Pancreas (tissue), 10 donors: ENCODE results near the gene SLC1A7. TPM values are rescaled to one million over a fixed set of nuclear protein-coding genes. Genes with fewer than 3 reads are reported as not detected.

Experiments
- ATAC-seq, 4 donors: fragments of 200-7000 bp; cut with Tn5 transposase; one replicate each; pipeline versions ENCODE4 v1.8.0 to v1.9.1; 2020; ENCODE audit warnings: mild to moderate bottlenecking in 4 of 4, moderate library complexity in 4 of 4
- DNase-seq, 6 donors: peaks; one replicate each; pipeline ENCODE4 v3.0.0-alpha.2; 2020
- FAIRE-seq: peaks from 2 replicates; lab custom pipeline; 2012; peaks lifted over from hg19 to GRCh38; lab: Jason Lieb, UNC
- H3K27ac ChIP-seq, 4 donors: fragments of 200-600 bp; sonication (generic); 1 replicate in 3 of 4; 2 replicates in 1 of 4; pipeline versions ENCODE4 v1.5.0 to v1.8.0; 2020
- H3K27me3 ChIP-seq, 4 donors: fragments of 200-600 bp; one replicate each; pipeline ENCODE4 v1.8.0; 2021
- H3K36me3 ChIP-seq, 3 donors: fragments of 200-600 bp; sonication (generic) in 1 of 3; one replicate each; pipeline versions ENCODE4 v1.5.0 to v1.8.0; 2020 to 2021
- H3K4me1 ChIP-seq, 3 donors: fragments of 200-600 bp; one replicate each; pipeline ENCODE4 v1.8.0; 2021
- H3K4me3 ChIP-seq, 4 donors: fragments of 200-600 bp; sonication (generic) in 2 of 4; one replicate each; pipeline versions ENCODE4 v1.5.0 to v1.8.0; 2020 to 2021
- H3K9me3 ChIP-seq, 4 donors: fragments of 200-600 bp; one replicate each; pipeline ENCODE4 v1.8.0; 2021
- WGBS, 2 donors: extraction: QIAGEN DNeasy Blood & Tissue Kit; methylation state at CpG; one replicate each; pipeline ENCODE4 v1.1.7; 2013; 5-methylcytosine and 5-hydroxymethylcytosine counted together
- intact Hi-C, 3 donors: fragments of 100-400 bp; cut with DNase I; formaldehyde crosslinking; loops; one replicate each; pipeline versions ENCODE4 v1.11.1 to v1.14.2; 2022
- polyA plus RNA-seq, 2 donors: library from polyadenylated mRNA; stranded (reverse); fragments of 200-250 nt; gene quantifications; one replicate each; pipeline ENCODE4 v1.2.3, GENCODE V29; 2013
- total RNA-seq, 6 donors: library from RNA; stranded (reverse); fragmentation: NEBNext Ultra II Directional in 4 of 6; extraction: Animal tissue kit (Norgen Biotek cat#: 25700) in 4 of 6; gene quantifications; one replicate each; pipeline versions ENCODE4 v1.2.1 to v1.2.4, GENCODE V29; 2021 to 2023
- TF ChIP-seq, protein P1 (sequence below), 4 donors: fragments of 200-600 bp; sonication (generic) in 3 of 4; IDR thresholded peaks; one replicate each; pipeline versions ENCODE4 v1.5.0 to v1.8.0; 2021; ENCODE audit warnings: antibody characterized with exemption in 4 of 4
- donor health status: healthy with polysubstance abuse.
- donor health status: DM: no; HTN: no; CAD: no; lungs with moderate emphysema.
- donor health status: DM: no; HTN: no; CAD: no.
- donor health status: control.
- donor health status: control.
- donor health status: Bipolar disorder and iron deficiency.
- donor health status: DM: yes; HTN: yes; CAD: no.
- donor health status: DM: no; HTN: no; CAD: no.
- donor health status: DM: no; HTN: no; CAD: no.
- donor health status: DM: yes; HTN: yes; CAD: no.

Gene SLC1A7
- total and polyA plus RNA-seq, 8 donors, result 0.15 to 0.35 TPM; not detected in 6

DNA sequence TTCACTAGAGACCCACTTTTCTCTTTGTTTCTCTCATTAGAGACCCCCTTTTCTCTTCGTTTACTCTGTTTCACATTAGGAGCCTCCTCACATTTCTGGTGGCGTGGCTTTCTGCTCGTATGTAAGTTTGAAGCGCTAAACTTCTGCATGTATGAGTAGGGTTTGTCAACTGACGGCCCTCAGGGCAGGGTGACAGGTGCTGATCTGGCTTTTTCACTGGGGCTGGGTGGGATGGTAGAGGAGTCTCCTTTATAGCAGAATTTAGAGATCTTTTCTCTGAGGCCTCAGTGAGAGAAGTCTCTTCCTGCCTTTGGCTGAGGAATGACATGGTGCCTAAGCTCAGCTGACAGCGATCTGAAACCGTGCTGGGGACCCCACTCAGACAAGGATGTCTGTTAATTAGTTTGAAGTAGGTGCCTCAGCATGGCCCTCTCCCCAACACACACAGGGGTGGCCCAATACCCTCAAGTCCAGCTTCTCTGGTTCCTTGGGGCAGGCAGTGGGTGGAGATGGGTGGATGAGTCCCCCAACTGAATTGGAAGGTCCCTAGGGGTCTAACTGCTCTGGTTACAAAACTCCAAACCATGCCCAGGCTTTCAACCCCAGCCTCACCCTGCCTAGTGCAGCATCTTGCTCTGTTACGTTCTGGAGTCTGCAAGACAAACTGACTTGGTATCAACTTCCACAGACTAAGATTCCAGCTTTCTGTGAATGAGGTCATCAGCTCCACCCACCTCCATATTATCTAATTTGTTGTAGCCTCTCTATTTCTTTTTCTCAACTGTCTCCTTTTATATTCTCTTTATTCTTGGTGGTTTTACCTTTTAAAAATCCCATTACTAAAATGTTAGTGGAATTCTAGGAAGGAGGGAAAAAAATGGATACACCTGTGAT, 3.2 kb downstream of the SLC1A7 start:
- ATAC-seq (no peak), FAIRE-seq (no peak), DNase-seq (no peak)
- H3K4me3 ChIP-seq, result no peak overlapping the region
- H3K27me3 ChIP-seq, result no peaks in the 10 kb centered on the region
- WGBS, 2 donors, result 84 to 87% methylated on average over 8 of the region's 8 CpGs
- no peaks in the 10 kb centered on the region for H3K36me3 ChIP-seq
- no peaks in the 10 kb centered on the region for H3K9me3 ChIP-seq
- H3K4me1 ChIP-seq, result no peaks in the 10 kb centered on the region
- TF ChIP-seq, protein P1, sequence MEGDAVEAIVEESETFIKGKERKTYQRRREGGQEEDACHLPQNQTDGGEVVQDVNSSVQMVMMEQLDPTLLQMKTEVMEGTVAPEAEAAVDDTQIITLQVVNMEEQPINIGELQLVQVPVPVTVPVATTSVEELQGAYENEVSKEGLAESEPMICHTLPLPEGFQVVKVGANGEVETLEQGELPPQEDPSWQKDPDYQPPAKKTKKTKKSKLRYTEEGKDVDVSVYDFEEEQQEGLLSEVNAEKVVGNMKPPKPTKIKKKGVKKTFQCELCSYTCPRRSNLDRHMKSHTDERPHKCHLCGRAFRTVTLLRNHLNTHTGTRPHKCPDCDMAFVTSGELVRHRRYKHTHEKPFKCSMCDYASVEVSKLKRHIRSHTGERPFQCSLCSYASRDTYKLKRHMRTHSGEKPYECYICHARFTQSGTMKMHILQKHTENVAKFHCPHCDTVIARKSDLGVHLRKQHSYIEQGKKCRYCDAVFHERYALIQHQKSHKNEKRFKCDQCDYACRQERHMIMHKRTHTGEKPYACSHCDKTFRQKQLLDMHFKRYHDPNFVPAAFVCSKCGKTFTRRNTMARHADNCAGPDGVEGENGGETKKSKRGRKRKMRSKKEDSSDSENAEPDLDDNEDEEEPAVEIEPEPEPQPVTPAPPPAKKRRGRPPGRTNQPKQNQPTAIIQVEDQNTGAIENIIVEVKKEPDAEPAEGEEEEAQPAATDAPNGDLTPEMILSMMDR (IDR thresholded peaks at IDR 0.05), result no peak
- intact Hi-C loops, result no loop called here
- no peak overlapping the region for H3K27ac ChIP-seq

DNA sequence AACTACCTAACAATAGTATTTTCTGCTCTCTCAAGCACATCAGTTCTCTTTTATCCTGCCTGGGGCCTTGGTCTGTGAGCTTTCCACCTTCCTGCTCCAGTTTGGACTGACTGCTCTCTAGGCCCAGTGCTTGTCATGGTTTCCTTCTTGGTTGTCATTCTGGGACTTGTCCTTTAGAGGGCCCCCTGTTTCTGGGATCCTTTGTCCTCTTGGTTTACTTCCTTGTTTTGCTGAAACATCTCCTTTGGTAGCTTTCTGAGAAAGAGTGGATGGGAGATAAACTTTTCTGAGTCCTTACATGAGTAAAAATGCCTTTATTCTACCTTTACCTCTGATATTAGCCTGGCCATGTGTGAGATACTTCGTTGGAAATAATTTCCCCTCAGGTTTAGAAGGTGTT, 4.7 kb downstream of the SLC1A7 start:
- WGBS, 2 donors, result 80 to 85% methylated on average over 1 of the region's 1 CpG
- H3K36me3 ChIP-seq, result no peaks in the 10 kb centered on the region
- intact Hi-C loops, result no loop called here
- H3K27ac ChIP-seq, result no peak overlapping the region
- DNase-seq (no peak), ATAC-seq (no peak), FAIRE-seq (no peak)
- H3K4me1 ChIP-seq, result no peaks in the 10 kb centered on the region
- H3K9me3 ChIP-seq, result no peaks in the 10 kb centered on the region
- no peak overlapping the region for H3K4me3 ChIP-seq
- TF ChIP-seq, protein P1 (IDR thresholded peaks at IDR 0.05), result no peak
- H3K27me3 ChIP-seq, result no peaks in the 10 kb centered on the region

DNA sequence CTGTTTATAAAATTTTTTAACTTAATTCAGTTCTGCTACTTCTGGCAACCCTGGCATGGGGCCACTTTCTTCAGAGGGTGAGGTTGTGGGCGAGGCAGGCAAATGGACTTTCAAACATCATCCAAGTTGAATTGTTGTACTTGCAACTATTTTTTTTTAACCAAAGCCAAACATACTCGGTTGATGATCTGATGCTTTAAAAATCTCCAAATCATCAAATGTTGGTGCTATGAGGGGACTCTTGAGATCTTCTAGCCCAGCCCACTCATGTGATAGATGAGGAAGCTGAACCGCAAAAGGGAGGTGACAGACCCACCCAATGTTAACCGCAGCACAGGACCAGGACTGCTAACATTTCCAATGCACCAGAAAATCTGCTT, 6.7 kb downstream of the SLC1A7 start:
- no peak for DNase-seq
- Histone ChIP-seq H3K9me3 (no peaks in the 10 kb centered on the region), H3K27me3 (no peaks in the 10 kb centered on the region), H3K4me1 (no peaks in the 10 kb centered on the region), H3K36me3 (no peaks in the 10 kb centered on the region), H3K4me3 (no peak overlapping the region), H3K27ac (no peak overlapping the region)
- 81 to 82% methylated on average over 4 of the region's 4 CpGs for WGBS, 2 donors
- FAIRE-seq, result no peak
- TF ChIP-seq, protein P1 (IDR thresholded peaks at IDR 0.05), result no peak
- ATAC-seq, result peak in 2 of 4 donors; percentile 28 to 40
- intact Hi-C loops, result no loop called here

DNA sequence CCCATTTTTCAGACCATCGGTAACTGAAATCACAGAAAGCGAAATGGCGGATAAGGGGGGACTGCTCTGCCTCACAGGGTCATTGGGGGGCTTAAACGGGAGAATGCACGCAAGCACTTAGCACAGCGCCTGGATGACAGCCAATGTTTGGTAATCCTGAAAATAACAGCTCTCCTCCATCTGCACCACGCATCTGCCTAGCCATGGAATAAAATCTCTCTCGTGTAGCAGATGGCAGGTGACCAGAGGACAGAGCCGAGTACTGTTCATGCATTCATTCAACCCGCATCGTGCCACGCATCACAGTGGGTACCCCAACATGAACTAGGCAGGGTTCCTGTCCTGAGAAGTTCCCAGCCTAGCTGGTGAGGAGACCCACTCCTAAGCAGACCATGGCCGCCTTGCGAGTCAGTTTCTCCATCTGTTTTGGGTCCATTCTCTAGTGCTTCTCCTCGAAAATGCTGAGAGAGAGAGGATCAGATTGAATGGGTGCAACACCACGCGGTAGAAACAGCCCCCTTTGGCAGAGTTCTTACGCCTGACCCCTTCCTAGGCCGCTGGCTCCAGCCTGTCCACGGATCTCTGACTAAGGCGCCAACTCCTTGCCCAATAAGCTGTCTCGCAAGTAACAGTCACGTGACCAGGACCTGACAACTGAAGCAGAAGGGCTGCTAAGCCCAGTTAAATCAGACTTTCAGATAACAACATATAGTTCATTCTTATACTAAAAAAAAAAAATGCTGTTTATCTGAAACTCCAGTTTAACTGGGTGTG, 7.3 kb downstream of the SLC1A7 start:
- TF ChIP-seq, protein P1 (IDR thresholded peaks at IDR 0.05), result no peak
- no peaks in the 10 kb centered on the region for H3K9me3 ChIP-seq
- no peak overlapping the region for H3K27ac ChIP-seq
- H3K4me3 ChIP-seq, result no peak overlapping the region
- ATAC-seq (peak in 3 of 4 donors; percentile 37 to 66 (median 39)), DNase-seq (no peak), FAIRE-seq (no peak)
- WGBS, 2 donors, result 74 to 75% methylated on average over 23 of the region's 23 CpGs
- intact Hi-C loops, result no loop called here
- H3K36me3 ChIP-seq, result no peaks in the 10 kb centered on the region
- H3K4me1 ChIP-seq, result no peaks in the 10 kb centered on the region
- no peaks in the 10 kb centered on the region for H3K27me3 ChIP-seq
